Stimulated activated CD8-positive, alpha-beta memory T cell treated with anti-CD3 and anti-CD28 coated beads, Interleukin-4, amount 100 ng/mL, for 48 hours (primary cell): Measurements from ENCODE around the gene CETP.
"Not testable (repeated sequence)": the region's sequence is repeated elsewhere in the genome, so short reads cannot be mapped to it uniquely, and the experiment has no call there.

Source experiments
- DNase-seq: peaks from one replicate; pipeline ENCODE4 v3.0.0-alpha.2; 2020

The CETP gene

GRCh38 chr16:56961851-56962281, at the start of gene CETP:
TSS of gene CETP (plus strand) at chr16:56961950. CDS start at chr16:56961980, 30 bp downstream.
- no peak for DNase-seq

- DNase-seq: no peak
Measured at GRCh38 chr16:56912746-56913708, 48.7 kb upstream of the CETP start.

GRCh38 chr16:56914896-56915295, 46.9 kb upstream of the CETP start:
- no peak for DNase-seq

- no peak for DNase-seq
Measured at GRCh38 chr16:56915336-56916119, 46.2 kb upstream of the CETP start.

- peak; percentile 40 for DNase-seq
Measured at GRCh38 chr16:56916571-56917403, 45.0 kb upstream of the CETP start.

- no peak for DNase-seq
Measured at GRCh38 chr16:56918467-56919012, 43.2 kb upstream of the CETP start.

GRCh38 chr16:56919099-56919800, 42.5 kb upstream of the CETP start:
- no peak for DNase-seq

- no peak for DNase-seq
Measured at GRCh38 chr16:56921571-56921970, 40.2 kb upstream of the CETP start.

- no peak for DNase-seq
Measured at GRCh38 chr16:56923481-56924091, 38.2 kb upstream of the CETP start.

- DNase-seq: no peak
Measured at GRCh38 chr16:56927471-56927870, 34.3 kb upstream of the CETP start.

GRCh38 chr16:56929639-56930038, 32.1 kb upstream of the CETP start:
- no peak for DNase-seq

- DNase-seq: no peak
Measured at GRCh38 chr16:56930486-56931270, 31.1 kb upstream of the CETP start.

- DNase-seq: no peak
Measured at GRCh38 chr16:56931271-56931891, 30.4 kb upstream of the CETP start.

GRCh38 chr16:56931892-56932720, 29.6 kb upstream of the CETP start, which contains the start of gene HERPUD1:
TSS of gene HERPUD1 (plus strand) at chr16:56932142. CDS start at chr16:56932245, 103 bp downstream.
- DNase-seq: peak; percentile 99

- DNase-seq: peak; percentile 62
Measured at GRCh38 chr16:56932721-56933619, 28.8 kb upstream of the CETP start.

- DNase-seq: no peak
Measured at GRCh38 chr16:56933828-56934598, 27.7 kb upstream of the CETP start.

GRCh38 chr16:56934599-56935145, 27.1 kb upstream of the CETP start:
- not testable (repeated sequence) for DNase-seq
